Activated CD8-positive, alpha-beta memory T cell treated with anti-CD3 and anti-CD28 coated beads, Interleukin-2, amount 50 U/mL, for 4 hours (primary cell): Measurements from ENCODE around the gene AP1G2.
"Not testable (repeated sequence)": the region's sequence is repeated elsewhere in the genome, so short reads cannot be mapped to it uniquely, and the experiment has no call there.

Experiments
- DNase-seq: peaks from one replicate; pipeline ENCODE4 v3.0.0-alpha.2; 2020

AP1G2 gene

GRCh38 chr14:23555882-23556699, 11.5 kb downstream of the AP1G2 start, which contains the start of gene THTPA:
Gene THTPA, plus strand, starts transcription at chr14:23556271. Its CDS starts 487 bp downstream, at chr14:23556758.
- DNase-seq = peak; percentile 93

DNA sequence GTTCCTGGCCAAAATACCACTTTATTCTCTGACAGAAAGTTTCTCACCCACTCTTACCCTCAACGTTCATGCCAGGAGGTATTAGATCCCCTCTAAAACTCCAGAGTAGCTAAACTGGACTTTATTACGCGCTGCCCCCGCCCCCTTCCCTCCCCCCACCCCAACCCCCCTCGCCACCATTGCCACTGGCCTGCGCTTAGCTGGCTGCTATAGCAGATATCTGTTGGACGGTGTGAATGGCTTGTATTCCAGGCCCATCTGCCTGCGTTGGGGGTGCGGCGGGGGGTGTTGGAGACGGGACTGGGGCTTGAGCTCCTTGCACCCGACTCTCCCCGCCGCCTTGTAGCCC, 12.1 kb downstream of the AP1G2 start:
- no peak for DNase-seq

DNA sequence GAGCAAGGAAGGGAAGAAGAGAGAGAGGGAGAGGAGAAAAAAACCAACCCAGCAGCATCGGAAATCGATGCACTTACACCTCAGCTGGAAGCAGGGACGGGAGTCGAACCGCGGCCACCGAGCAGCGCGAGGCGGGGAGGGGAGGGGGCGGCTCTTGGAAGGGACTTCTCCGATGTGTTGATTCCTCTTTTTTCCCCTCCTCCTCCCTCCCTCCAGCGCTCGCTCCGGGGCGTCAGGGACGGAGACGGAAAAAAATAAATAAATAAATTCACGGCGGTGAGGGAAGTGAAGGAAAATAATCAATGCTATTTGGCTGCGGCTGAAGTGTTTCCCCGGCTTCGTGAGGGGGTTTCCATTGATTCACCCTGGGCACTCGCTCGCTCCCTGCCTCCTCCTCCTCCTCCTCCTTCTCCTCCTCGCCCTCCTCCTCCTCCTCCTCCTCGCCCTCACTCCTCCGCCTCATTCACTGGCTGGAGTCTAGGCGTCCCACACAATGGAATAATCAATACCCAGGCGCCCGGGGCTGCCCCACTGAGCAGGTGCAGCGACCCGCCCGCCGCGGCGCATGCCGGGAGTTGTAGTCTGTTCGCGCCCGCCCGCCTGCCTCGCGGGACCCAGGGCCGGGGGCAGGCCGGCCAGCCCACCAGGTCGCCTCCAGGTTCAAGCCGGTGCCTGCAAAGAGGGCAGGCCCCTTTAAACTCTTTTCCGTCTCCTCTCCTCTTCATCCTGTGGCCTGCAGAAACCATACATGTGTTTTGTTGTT, 16.1 kb downstream of the AP1G2 start, which contains the start of gene ZFHX2:
Gene ZFHX2, minus strand, starts transcription at position 500 of the 763 bp plus-strand sequence. CDS start 16,440 bp downstream, outside the sequence.
- DNase-seq = peak; percentile 83

GRCh38 chr14:23550812-23551265, 16.8 kb downstream of the AP1G2 start:
- DNase-seq = no peak

DNA sequence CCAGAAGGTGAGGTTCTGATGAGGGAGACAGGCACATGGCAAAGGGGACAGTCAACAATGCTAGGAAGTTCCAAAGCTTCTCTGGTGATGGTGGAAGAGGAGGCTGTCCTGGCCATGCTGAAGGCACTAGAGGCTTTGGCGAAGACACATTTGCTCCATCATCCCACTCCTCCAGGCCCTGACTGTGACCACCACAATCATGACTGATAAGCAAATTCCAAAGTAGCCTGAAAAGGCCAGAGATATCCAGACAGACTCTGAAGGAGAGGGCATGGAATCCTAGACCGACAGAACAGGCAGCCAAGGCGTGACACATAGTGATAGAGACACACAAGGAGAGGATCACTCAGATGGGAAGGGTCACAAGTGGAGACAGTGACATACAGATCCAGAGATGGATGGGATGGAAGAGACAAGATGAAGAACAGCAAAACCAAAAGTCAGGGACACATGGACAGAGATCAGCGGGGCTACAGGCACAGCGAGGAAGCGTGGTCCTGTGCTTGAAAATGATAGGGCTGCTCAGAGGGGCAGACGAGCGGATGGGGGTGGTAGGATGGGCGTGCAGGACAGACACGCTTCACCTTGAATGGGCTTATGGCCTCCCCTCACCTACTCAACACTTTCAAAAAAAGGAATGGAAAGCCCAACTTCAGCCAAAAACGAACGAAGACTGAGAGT, 17.3 kb downstream of the AP1G2 start:
- DNase-seq = no peak

DNA sequence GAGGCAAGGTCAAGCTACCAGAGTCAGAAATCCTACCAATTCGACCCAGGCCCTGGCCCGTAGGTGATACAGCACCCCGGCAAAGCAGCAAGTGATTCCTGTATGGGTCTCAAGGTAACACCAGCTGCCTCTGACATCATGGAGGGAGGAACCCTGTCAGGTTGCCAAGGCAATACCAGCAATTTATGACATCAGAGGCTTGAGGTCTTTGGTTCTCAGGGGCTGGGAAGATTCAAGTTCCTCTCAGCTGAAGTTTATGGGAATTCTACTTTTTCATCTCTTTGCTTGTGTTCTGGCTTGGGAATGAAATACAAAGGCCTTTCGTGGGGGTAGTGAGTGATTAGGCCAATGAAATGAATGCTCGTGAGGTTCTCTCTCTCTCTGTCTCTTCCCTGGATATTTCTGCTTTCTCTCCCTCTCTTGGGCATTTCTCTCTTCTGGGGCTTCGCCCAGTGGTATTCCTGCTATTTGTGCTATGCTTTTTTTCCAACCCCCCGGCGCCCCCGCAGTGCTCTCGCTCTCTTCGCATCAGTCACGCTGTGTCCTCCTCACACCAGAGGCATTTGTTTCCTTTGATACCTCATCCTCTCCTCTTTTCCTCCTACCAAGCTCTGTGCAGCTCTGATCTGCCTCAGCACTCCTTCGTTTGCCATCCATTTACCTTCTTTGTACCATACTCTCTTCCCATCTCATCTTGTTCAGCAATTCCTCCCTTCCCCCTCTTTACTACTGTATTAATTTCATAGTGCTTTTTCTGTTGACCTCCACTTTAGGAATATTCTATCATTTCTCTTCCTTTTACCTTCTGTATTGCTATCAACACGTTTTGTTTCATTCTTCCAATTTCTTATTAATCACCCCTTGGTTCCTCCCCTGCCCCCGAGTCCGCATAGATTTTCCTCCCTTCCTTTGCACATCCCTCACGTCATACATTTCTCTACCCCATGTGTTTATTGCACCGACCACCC, 19.0 kb downstream of the AP1G2 start:
- DNase-seq = no peak

- no peak for DNase-seq
Measured at GRCh38 chr14:23547924-23548323, 19.7 kb downstream of the AP1G2 start.

- no peak for DNase-seq
Measured at GRCh38 chr14:23546450-23547035, 21.0 kb downstream of the AP1G2 start.

DNA sequence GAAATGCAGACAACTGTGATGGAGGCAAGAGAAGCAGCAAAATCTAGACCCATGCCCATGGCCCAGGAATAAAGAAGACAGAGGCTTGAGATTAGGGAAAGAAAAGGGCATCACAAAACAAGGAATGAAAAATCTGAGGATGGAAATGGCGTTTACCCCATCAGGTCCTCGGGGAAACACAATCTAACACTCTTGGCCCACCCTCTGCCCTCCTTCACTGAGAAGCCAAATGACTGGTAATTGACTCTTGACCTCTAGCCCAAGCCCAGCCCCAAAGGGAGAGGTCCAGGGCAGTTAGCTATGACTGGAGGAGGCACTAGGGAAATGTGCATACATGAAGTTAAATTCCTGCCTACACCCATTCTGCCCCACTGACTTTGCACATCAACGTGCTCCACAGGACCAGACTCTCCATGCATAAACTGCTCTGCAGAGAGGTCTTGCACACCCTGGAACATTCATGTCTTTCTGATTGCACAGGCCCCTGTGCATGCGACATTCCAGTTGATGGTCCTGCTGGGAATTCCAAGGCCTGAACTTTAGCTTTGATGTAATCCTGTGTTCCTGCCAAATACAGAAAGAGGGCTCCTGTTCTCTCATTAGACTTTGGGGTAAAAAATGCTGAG, 21.7 kb downstream of the AP1G2 start:
- DNase-seq = no peak

GRCh38 chr14:23544511-23545447, 22.8 kb downstream of the AP1G2 start:
- DNase-seq = no peak

- no peak for DNase-seq
Measured at GRCh38 chr14:23543403-23543802, 24.2 kb downstream of the AP1G2 start.

- DNase-seq = no peak
Measured at GRCh38 chr14:23542261-23542660, 25.3 kb downstream of the AP1G2 start.

DNA sequence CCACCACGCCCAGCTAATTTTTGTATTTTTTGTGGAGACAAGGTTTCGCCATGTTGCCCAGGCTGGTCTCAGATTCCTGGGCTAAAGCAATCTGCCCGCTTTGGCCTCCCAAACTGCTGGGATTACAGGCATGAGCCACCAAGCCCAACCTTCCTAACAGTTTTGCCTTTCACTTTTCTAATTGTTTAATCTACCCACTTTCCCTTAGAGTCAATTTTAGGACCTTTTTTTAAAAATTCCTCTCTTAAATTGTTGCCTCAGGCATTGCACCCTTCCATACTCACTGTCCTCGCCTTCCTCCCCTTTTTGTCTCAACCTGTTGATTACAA, 27.5 kb downstream of the AP1G2 start:
- DNase-seq = no peak

DNA sequence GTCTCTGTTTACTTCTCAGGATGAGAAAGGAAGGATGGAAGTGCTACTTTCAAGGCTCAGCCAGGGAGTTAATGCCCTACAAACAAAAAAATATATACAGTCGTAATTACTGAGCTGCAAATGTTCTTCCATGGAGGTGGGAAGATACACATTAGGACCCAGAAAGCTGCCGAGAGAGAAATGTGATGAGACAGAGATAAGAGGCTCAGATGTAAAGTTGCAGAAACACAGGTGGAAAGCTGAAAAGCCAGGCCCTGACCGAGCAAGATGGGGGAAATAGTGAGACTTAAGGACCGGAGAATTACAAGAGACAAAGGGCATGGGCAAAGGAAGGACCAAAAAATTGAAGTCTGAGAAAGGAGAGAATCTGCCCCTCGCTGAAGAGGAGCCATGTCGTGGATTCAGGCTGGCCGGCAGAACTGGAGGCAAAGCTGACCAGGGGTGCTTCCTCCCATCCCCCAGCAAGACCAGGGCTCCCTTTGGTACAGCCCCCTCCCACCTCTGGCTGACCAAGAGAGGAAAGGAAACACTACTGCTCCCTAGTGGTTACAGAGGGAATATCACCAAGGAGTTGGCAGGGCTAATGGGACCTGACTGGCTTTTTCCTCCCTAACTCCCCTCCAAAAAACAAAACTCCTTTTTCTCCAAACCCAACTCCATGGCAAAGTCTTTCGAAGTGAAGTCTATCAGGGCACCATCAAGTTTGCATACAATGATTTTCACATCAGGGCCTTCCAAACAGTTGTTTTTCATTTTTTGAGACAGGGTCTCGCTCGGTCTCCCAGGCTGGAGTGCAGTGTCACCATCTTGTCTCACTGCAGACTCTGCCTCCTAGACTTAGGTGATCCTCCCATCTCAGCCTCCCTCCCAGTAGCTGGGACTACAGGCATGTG, 28.1 kb downstream of the AP1G2 start:
- no peak for DNase-seq

DNA sequence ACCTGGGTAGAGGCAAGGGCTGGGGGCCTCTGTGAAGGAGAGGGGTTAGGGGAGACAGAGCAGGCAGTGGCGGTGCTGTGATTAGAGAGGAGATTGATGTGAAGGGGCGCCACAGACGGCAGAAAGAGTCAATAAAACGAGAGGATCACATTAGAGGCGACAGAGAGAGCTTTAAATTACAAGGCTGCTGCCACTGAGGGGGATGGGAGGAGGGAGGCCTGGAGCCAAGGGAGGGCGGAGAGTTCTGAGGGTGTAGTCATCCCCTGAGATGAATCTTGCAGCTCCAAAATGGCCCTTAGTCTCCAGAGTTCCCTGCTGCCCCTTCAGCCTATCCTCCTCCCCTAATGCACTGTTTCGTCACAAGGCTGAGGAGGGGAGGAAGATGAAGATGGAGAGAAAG, 28.8 kb downstream of the AP1G2 start:
- no peak for DNase-seq

DNA sequence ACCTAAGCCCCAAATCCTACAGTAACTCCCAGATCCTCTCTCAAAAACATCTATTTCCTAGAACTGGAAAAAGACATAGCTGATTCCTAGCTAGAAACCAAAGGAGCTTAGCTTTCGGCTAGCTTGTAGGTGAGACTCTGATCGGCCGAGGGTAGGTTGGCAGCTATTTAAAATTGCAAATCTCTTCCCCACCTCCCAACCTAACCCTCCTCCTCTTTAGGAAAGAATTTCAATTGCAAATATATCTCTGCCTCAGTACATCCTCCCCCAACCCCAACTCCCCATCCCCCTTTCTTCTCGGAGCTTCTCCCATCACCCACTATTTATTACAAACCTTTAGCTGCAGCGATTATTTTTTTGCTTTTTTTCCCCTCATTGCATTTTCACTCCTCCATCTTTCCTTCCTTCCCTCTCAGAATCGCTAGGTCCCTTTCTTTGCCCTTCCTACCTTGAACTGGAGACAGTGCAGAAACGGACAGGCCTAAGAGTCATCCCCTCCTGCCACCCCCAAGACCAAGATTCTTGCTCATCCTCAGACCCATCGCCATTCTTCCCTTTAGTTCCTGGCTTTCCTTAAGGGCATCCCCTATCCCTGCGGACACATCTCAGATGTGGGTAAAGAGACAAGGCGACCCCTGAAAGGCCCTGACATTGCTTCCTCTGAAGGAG, 29.4 kb downstream of the AP1G2 start:
- no peak for DNase-seq

DNA sequence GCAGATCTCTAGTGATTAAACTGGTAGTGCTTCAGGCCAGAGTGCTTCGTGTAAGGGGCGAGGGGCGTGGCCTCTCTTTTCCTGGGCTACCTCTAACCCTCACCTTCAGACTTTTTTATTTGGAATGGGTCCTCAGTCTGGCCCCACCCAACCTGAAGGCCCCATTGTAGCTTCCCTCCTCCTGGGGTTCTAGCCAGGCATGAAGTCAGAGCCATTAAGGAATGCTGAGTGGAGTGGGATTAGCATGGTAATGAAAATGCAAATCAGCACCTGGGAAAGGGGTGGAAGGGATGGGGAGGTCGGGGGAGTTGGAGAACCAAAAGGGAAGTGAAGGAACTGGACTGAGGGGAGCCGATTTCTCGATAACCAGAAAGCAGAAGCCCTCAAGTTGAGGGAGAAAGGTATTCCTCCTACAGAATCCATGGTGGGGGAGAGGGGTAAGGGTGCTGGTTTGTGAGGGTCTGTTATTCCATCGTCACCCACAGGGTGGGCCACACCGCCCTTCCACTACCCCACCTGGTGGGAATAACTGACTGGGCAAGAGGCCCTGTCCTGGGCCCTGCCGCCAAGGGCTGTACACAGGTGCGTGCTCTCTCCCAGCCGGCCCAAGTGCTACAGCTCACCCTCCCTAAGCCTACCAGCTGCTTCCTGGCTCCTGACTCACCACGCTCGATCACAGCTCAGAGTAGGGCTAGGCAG, 30.1 kb downstream of the AP1G2 start:
- DNase-seq = no peak

DNA sequence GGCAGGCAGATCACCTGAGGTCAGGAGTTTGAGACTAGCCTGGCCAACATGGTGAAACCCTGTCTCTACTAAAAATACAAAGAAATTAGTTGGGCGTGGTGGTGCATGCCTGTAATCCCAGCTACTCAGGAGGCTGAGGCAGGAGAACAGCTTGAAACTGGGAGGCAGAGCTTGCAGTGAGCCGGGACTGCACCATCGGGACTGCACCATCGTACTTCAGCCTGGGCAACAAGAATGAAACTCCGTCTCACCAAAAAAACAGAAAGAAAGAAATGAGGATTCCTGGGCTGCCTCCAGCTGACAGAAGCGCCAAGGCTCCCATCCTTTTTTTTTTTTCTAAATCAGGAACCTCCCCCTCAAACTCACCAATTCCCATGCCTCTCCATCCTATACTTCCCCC, 30.7 kb downstream of the AP1G2 start:
- DNase-seq = not testable (repeated sequence)
